Hepatocyte (in vitro differentiated cells): Measurements from ENCODE around the gene GNG7. TPM values are rescaled to one million over a fixed set of nuclear protein-coding genes. Genes with fewer than 3 reads are reported as not detected.
"Not testable (repeated sequence)": the region's sequence is repeated elsewhere in the genome, so short reads cannot be mapped to it uniquely, and the experiment has no call there.

Experiments
- DNase-seq: peaks from one replicate; pipeline ENCODE4 v3.0.0-alpha.2; 2016; ENCODE audit warnings: low spot score
- H2AFZ ChIP-seq: fragments of 200-600 bp; sonication (generic); 2 replicates; pipeline ENCODE4 v1.6.0; 2016; ENCODE audit warnings: antibody characterized with exemption, mild to moderate bottlenecking
- H3K27ac ChIP-seq: fragments of 200-600 bp; sonication (generic); 2 replicates; pipeline ENCODE4 v1.5.1; 2016; ENCODE audit warnings: mild to moderate bottlenecking
- H3K27me3 ChIP-seq: fragments of 200-600 bp; sonication (generic); 2 replicates; pipeline ENCODE4 v1.6.1; 2016
- H3K36me3 ChIP-seq: fragments of 200-600 bp; sonication (generic); replicated peaks from 2 replicates; pipeline ENCODE4 v1.5.1; 2016; ENCODE audit warnings: low read depth; ENCODE audit not compliant: insufficient read depth
- H3K4me1 ChIP-seq: fragments of 200-600 bp; sonication (generic); 2 replicates; pipeline ENCODE4 v1.5.1; 2016; ENCODE audit warnings: mild to moderate bottlenecking, moderate library complexity; ENCODE audit not compliant: insufficient read depth
- H3K4me2 ChIP-seq: fragments of 200-600 bp; sonication (generic); 2 replicates; pipeline ENCODE4 v1.6.0; 2016
- H3K4me3 ChIP-seq: fragments of 200-600 bp; sonication (generic); 2 replicates; pipeline ENCODE4 v1.5.1; 2016; ENCODE audit warnings: mild to moderate bottlenecking
- H3K79me2 ChIP-seq: fragments of 200-600 bp; sonication (generic); 2 replicates; pipeline ENCODE4 v1.6.0; 2017; ENCODE audit warnings: mild to moderate bottlenecking
- H3K9me2 ChIP-seq: fragments of 200-600 bp; sonication (generic); replicated peaks from 2 replicates; pipeline ENCODE4 v1.6.0; 2017; ENCODE audit warnings: mild to moderate bottlenecking; ENCODE audit not compliant: insufficient read depth
- H3K9me3 ChIP-seq: fragments of 200-600 bp; sonication (generic); 2 replicates; pipeline ENCODE4 v1.5.1; 2016; ENCODE audit warnings: low read depth, mild to moderate bottlenecking
- H4K20me1 ChIP-seq: fragments of 200-600 bp; sonication (generic); 2 replicates; pipeline ENCODE4 v1.6.0; 2016; ENCODE audit warnings: mild to moderate bottlenecking; ENCODE audit not compliant: insufficient read depth, poor library complexity, severe bottlenecking
- CTCF ChIP-seq: fragments of 200-600 bp; sonication (generic); IDR thresholded peaks from 2 replicates; pipeline ENCODE4 v1.5.1; 2016; ENCODE audit warnings: antibody characterized with exemption, mild to moderate bottlenecking; ENCODE audit not compliant: poor library complexity
- EZH2 ChIP-seq: fragments of 200-600 bp; sonication (generic); IDR thresholded peaks from 2 replicates; pipeline ENCODE4 v1.6.1; 2016; ENCODE audit warnings: antibody characterized with exemption, mild to moderate bottlenecking, borderline replicate concordance
- EZH2phosphoT487 ChIP-seq: fragments of 200-600 bp; sonication (generic); IDR thresholded peaks from one replicate; pipeline ENCODE4 v1.6.1; 2018; ENCODE audit warnings: antibody characterized with exemption, mild to moderate bottlenecking, low read depth, moderate library complexity; ENCODE audit not compliant: unreplicated experiment, severe bottlenecking
- WGBS: methylation state at CpG from one replicate; pipeline ENCODE4 v1.1.6; 2016; ENCODE audit warnings: low lambda C conversion rate; ENCODE audit errors: missing lambda C conversion rate; 5-methylcytosine and 5-hydroxymethylcytosine counted together
- polyA plus RNA-seq: library from polyadenylated mRNA; unstranded; fragments of >200 nt; fragmentation: Nextera tagmentation; extraction: Ambion mirVana; gene quantifications from 2 replicates; pipeline ENCODE4 v1.2.1, GENCODE V29; 2016
- total RNA-seq: library from RNA; depleted of rRNA; stranded (reverse); fragments of >200 nt; gene quantifications from 2 replicates; pipeline ENCODE4 v1.2.3, GENCODE V29; 2014

The GNG7 gene
- total and polyA plus RNA-seq, 2 experiments from 2014 or later: 1.2 to 1.9 TPM

- no peak for DNase-seq
- Histone ChIP-seq H3K79me2 (no peaks in the 10 kb centered on the region), H3K4me2 (no peak overlapping the region), H3K4me3 (no peak overlapping the region), H3K36me3 (no peaks in the 10 kb centered on the region), H3K27me3 (no peaks in the 10 kb centered on the region), H3K4me1 (peaks cover 6% of the 10 kb centered on the region), H3K9me3 (no peaks in the 10 kb centered on the region), H3K9me2 (no peaks in the 10 kb centered on the region), H4K20me1 (no peaks in the 10 kb centered on the region), H3K27ac (peak overlapping the region; percentile 70), H2AFZ (no peak overlapping the region)
- TF ChIP-seq EZH2: no peak
- TF ChIP-seq EZH2phosphoT487: no peak
- TF ChIP-seq CTCF: no peak
- WGBS: 70% methylated on average over 2 of the region's 2 CpGs
Measured at GRCh38 chr19:2533072-2533425, 169.4 kb downstream of the GNG7 start.

GRCh38 chr19:2532252-2533071 lies 170.0 kb downstream of the GNG7 start:
- peak; percentile 58 for DNase-seq
- Histone ChIP-seq H2AFZ (no peak overlapping the region), H3K27me3 (no peaks in the 10 kb centered on the region), H3K4me2 (no peak overlapping the region), H3K9me3 (no peaks in the 10 kb centered on the region), H3K9me2 (no peaks in the 10 kb centered on the region), H3K79me2 (no peaks in the 10 kb centered on the region), H3K4me3 (no peak overlapping the region), H3K27ac (peak overlapping the region; percentile 69), H3K4me1 (peaks cover 6% of the 10 kb centered on the region), H4K20me1 (no peaks in the 10 kb centered on the region), H3K36me3 (no peaks in the 10 kb centered on the region)
- 84% methylated on average over 7 of the region's 7 CpGs for WGBS
- no peak for TF ChIP-seq EZH2
- TF ChIP-seq CTCF: no peak
- TF ChIP-seq EZH2phosphoT487: no peak

GRCh38 chr19:2529942-2530341 lies 172.6 kb downstream of the GNG7 start:
- not testable (repeated sequence) for H3K4me2 ChIP-seq, H3K4me3 ChIP-seq, DNase-seq, H3K27me3 ChIP-seq, H2AFZ ChIP-seq, H3K79me2 ChIP-seq, H3K36me3 ChIP-seq, H4K20me1 ChIP-seq, H3K9me2 ChIP-seq, H3K9me3 ChIP-seq
- 91% methylated on average over 10 of the region's 10 CpGs for WGBS
- H3K27ac ChIP-seq: peak overlapping the region; percentile 83
- H3K4me1 ChIP-seq: peaks cover 13% of the 10 kb centered on the region

DNA sequence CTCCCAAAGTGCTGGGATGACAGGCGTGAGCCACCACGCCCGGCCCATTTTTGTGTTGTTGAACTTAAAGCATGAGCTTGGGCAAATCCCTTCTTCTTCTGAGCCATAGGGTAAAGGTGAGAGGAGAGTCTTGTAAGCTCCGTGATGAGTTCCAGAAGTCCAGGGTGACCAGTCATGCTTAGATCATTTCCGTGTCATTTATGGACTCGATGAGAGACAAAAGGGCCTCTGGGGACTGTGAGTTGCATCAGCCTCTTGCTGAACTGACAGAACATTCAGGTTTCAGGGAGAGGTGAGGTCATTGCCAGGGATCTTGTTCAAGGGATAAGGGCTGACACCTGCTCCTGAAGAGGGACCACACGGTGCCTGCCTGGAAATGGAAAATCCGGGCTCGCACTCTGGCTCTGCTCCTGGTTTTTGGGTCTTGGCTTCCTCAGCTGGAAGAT lies 173.0 kb downstream of the GNG7 start:
- H2AFZ ChIP-seq: no peak overlapping the region
- no peak for TF ChIP-seq EZH2phosphoT487
- no peak for TF ChIP-seq EZH2
- peak; percentile 79 for DNase-seq
- H4K20me1 ChIP-seq: no peaks in the 10 kb centered on the region
- no peaks in the 10 kb centered on the region for H3K9me2 ChIP-seq
- no peaks in the 10 kb centered on the region for H3K27me3 ChIP-seq
- no peaks in the 10 kb centered on the region for H3K9me3 ChIP-seq
- peaks cover 13% of the 10 kb centered on the region for H3K4me1 ChIP-seq
- H3K27ac ChIP-seq: peak overlapping the region; percentile 83
- H3K4me2 ChIP-seq: no peak overlapping the region
- H3K79me2 ChIP-seq: no peaks in the 10 kb centered on the region
- no peak overlapping the region for H3K4me3 ChIP-seq
- whole genome bisulfite sequencing: 63% methylated on average over 9 of the region's 9 CpGs
- no peaks in the 10 kb centered on the region for H3K36me3 ChIP-seq
